A549 (cell line): ENCODE measurements around the gene SRD5A3.

Experiments used
- CBX8 ChIP-seq: fragments of 200-600 bp; sonication (generic); IDR thresholded peaks from 2 replicates; pipeline ENCODE4 v1.6.1; 2016
- HDAC2 ChIP-seq: fragments of 200-600 bp; sonication (generic); IDR thresholded peaks from 2 replicates; pipeline ENCODE4 v1.6.1; 2016
- KDM5A ChIP-seq: fragments of 200-600 bp; sonication (generic); IDR thresholded peaks from 2 replicates; pipeline ENCODE4 v1.6.1; 2016; ENCODE audit warnings: antibody characterized with exemption, mild to moderate bottlenecking
- MYC ChIP-seq: IDR thresholded peaks from 2 replicates; pipeline ENCODE4 v1.6.1; 2012; ENCODE audit warnings: mild to moderate bottlenecking, inconsistent platforms, low read length, improper control_type of control experiment, borderline replicate concordance
- POLR2A ChIP-seq: IDR thresholded peaks from 2 replicates; pipeline ENCODE4 v1.6.1; 2012; ENCODE audit warnings: mild to moderate bottlenecking, low read length
- REST ChIP-seq: fragments of 200-600 bp; sonication (generic); IDR thresholded peaks from 2 replicates; pipeline ENCODE4 v1.6.1; 2016; ENCODE audit warnings: antibody characterized with exemption, mild to moderate bottlenecking, moderate library complexity
- USF2 ChIP-seq: fragments of 450-650 bp; IDR thresholded peaks from 2 replicates; pipeline ENCODE4 v1.6.1; 2014; ENCODE audit warnings: antibody characterized with exemption
- TF ChIP-seq, protein P1 (sequence below): fragments of >200 bp; sonication (Bioruptor Twin); formaldehyde crosslinking; IDR thresholded peaks from 3 replicates; pipeline ENCODE4 v1.5.1; 2016
- TF ChIP-seq, protein P2 (sequence below): fragments of >200 bp; sonication (Bioruptor Twin); formaldehyde crosslinking; IDR thresholded peaks from 2 replicates; pipeline ENCODE4 v1.6.1; 2016

GRCh38 chr4:55304303-55304702 lies 41.7 kb upstream of the SRD5A3 start:
- no peak for TF ChIP-seq POLR2A
- TF ChIP-seq, protein P1, sequence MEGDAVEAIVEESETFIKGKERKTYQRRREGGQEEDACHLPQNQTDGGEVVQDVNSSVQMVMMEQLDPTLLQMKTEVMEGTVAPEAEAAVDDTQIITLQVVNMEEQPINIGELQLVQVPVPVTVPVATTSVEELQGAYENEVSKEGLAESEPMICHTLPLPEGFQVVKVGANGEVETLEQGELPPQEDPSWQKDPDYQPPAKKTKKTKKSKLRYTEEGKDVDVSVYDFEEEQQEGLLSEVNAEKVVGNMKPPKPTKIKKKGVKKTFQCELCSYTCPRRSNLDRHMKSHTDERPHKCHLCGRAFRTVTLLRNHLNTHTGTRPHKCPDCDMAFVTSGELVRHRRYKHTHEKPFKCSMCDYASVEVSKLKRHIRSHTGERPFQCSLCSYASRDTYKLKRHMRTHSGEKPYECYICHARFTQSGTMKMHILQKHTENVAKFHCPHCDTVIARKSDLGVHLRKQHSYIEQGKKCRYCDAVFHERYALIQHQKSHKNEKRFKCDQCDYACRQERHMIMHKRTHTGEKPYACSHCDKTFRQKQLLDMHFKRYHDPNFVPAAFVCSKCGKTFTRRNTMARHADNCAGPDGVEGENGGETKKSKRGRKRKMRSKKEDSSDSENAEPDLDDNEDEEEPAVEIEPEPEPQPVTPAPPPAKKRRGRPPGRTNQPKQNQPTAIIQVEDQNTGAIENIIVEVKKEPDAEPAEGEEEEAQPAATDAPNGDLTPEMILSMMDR = no peak
- TF ChIP-seq REST = no peak
- no peak for TF ChIP-seq MYC
- TF ChIP-seq HDAC2 = no peak
- TF ChIP-seq, protein P2, sequence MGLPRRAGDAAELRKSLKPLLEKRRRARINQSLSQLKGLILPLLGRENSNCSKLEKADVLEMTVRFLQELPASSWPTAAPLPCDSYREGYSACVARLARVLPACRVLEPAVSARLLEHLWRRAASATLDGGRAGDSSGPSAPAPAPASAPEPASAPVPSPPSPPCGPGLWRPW = no peak
- no peak for TF ChIP-seq USF2
- no peak for TF ChIP-seq KDM5A
- no peak for TF ChIP-seq CBX8
